ENCODE data around the gene CLASP1. TPM values are rescaled to one million over a fixed set of nuclear protein-coding genes. Genes with fewer than 3 reads are reported as not detected.
A peak's percentile ranks its signal among the peaks of the same experiment; 100 is the strongest.

CLASP1 gene
- polyA plus RNA-seq, 1 donor (not counting 4 experiments of a cell fraction or from before 2014, with no cell fraction given), result 16.7 TPM

GRCh38 chr2:121649596-121650314 lies 493 bp upstream of the CLASP1 start:
- Histone ChIP-seq H2AFZ (ENCODE audit: control insufficient read depth, low read length) (peak overlapping the region; percentile 90), H3K4me3 (ENCODE audit: control insufficient read depth in 2 of 3, extremely low read depth in 1 of 3, insufficient read depth in 2 of 3, low read depth in 1 of 3, low read length in 3 of 3) (peak overlapping the region; percentile 84 to 93 (median 90)), H3K9me3 (ENCODE audit: control insufficient read depth, low read depth, low read length) (no peaks in the 10 kb centered on the region), H3K27me3 (ENCODE audit: control insufficient read depth, extremely low read depth, insufficient read depth, low read length) (no peaks in the 10 kb centered on the region), H3K9me1 (ENCODE audit: control insufficient read depth, extremely low read depth, insufficient read depth, low read length) (no peaks in the 10 kb centered on the region), H3K4me1 (ENCODE audit: control insufficient read depth, extremely low read depth, insufficient read depth, low read length) (peaks cover 19% of the 10 kb centered on the region), H3K79me2 (ENCODE audit: control insufficient read depth, insufficient read depth, low read length) (peaks cover 61% of the 10 kb centered on the region), H3K36me3 (ENCODE audit: control insufficient read depth in 2 of 2, extremely low read depth in 1 of 2, insufficient read depth in 2 of 2, low read length in 2 of 2) (no peaks in the 10 kb centered on the region), H3K9ac (ENCODE audit: control insufficient read depth, extremely low read depth, insufficient read depth, low read length) (peak overlapping the region; percentile 94), H3K27ac (ENCODE audit: control insufficient read depth, insufficient read depth, low read length) (peak overlapping the region; percentile 96), H4K20me1 (ENCODE audit: control insufficient read depth, extremely low read depth, insufficient read depth, low read length) (no peaks in the 10 kb centered on the region), H3K4me2 (ENCODE audit: control insufficient read depth, extremely low read depth, insufficient read depth, low read depth, low read length) (peak overlapping the region; percentile 99)
- TF ChIP-seq CTCF (optimal IDR thresholded peaks at IDR 0.05 in 1 of 3, IDR thresholded peaks at IDR 0.05 in 1 of 3, conservative IDR thresholded peaks at IDR 0.05 in 1 of 3; ENCODE audit: extremely low read depth in 1 of 3, insufficient read depth in 2 of 3, low read length in 3 of 3), result no peak
- TF ChIP-seq EZH2 (IDR thresholded peaks at IDR 0.05; ENCODE audit: low read length), result no peak
- dilution Hi-C loops (cut with MboI; ENCODE audit: extremely low pct_ligation_motif_present, low sequenced_read_pairs), result no loop called here
- FAIRE-seq (peak; percentile 29), DNase-seq (ENCODE audit: low read depth, low spot score) (peak; percentile 77)

- TF ChIP-seq EZH2 (IDR thresholded peaks at IDR 0.05; ENCODE audit: low read length), result no peak
- TF ChIP-seq CTCF (optimal IDR thresholded peaks at IDR 0.05 in 1 of 3, IDR thresholded peaks at IDR 0.05 in 1 of 3, conservative IDR thresholded peaks at IDR 0.05 in 1 of 3; ENCODE audit: extremely low read depth in 1 of 3, insufficient read depth in 2 of 3, low read length in 3 of 3), result no peak
- Histone ChIP-seq H3K79me2 (ENCODE audit: control insufficient read depth, insufficient read depth, low read length) (peaks cover 74% of the 10 kb centered on the region), H3K4me2 (ENCODE audit: control insufficient read depth, extremely low read depth, insufficient read depth, low read depth, low read length) (peak overlapping the region; percentile 94), H3K9me3 (ENCODE audit: control insufficient read depth, low read depth, low read length) (no peaks in the 10 kb centered on the region), H3K9me1 (ENCODE audit: control insufficient read depth, extremely low read depth, insufficient read depth, low read length) (no peaks in the 10 kb centered on the region), H3K4me3 (ENCODE audit: control insufficient read depth in 2 of 3, extremely low read depth in 1 of 3, insufficient read depth in 2 of 3, low read depth in 1 of 3, low read length in 3 of 3) (peak overlapping the region; percentile 84 to 93 (median 90)), H3K4me1 (ENCODE audit: control insufficient read depth, extremely low read depth, insufficient read depth, low read length) (peaks cover 19% of the 10 kb centered on the region), H3K27me3 (ENCODE audit: control insufficient read depth, extremely low read depth, insufficient read depth, low read length) (no peaks in the 10 kb centered on the region), H2AFZ (ENCODE audit: control insufficient read depth, low read length) (peak overlapping the region; percentile 77), H3K36me3 (ENCODE audit: control insufficient read depth in 2 of 2, extremely low read depth in 1 of 2, insufficient read depth in 2 of 2, low read length in 2 of 2) (no peaks in the 10 kb centered on the region), H3K9ac (ENCODE audit: control insufficient read depth, extremely low read depth, insufficient read depth, low read length) (peak overlapping the region; percentile 94), H3K27ac (ENCODE audit: control insufficient read depth, insufficient read depth, low read length) (peak overlapping the region; percentile 96), H4K20me1 (ENCODE audit: control insufficient read depth, extremely low read depth, insufficient read depth, low read length) (no peaks in the 10 kb centered on the region)
- dilution Hi-C loops (cut with MboI; ENCODE audit: extremely low pct_ligation_motif_present, low sequenced_read_pairs), result no loop called here
- DNase-seq (ENCODE audit: low read depth, low spot score) (no peak), FAIRE-seq (no peak)
These were observed 785 bp downstream of the CLASP1 start for GRCh38 chr2:121648206-121649148.

Measured in keratinocyte (primary cell).